Gastroesophageal sphincter (tissue), 3 donors: ENCODE measurements around the gene CES4A.

Experiments
- CTCF ChIP-seq, 4 experiments: fragments of 200-600 bp in 2 of 4; fragments of 450-650 bp in 2 of 4; sonication (generic) in 1 of 4; IDR thresholded peaks; one replicate each; pipeline ENCODE4 v1.5.1; 2017 to 2019; ENCODE audit warnings: antibody characterized with exemption in 4 of 4, mild to moderate bottlenecking in 2 of 4, moderate library complexity in 2 of 4
- EP300 ChIP-seq: sonication (generic); formaldehyde crosslinking; IDR thresholded peaks from one replicate; pipeline ENCODE4 v1.6.1; 2017; ENCODE audit warnings: antibody characterized with exemption, mild to moderate bottlenecking
- POLR2A ChIP-seq, 2 donors: fragments of 450-650 bp; IDR thresholded peaks; one replicate each; pipeline ENCODE4 v1.6.1; 2017; ENCODE audit warnings: antibody characterized with exemption in 2 of 2, mild to moderate bottlenecking in 2 of 2, moderate library complexity in 1 of 2

GRCh38 chr16:67019171-67019570, 30.8 kb downstream of the CES4A start:
- TF ChIP-seq CTCF (IDR thresholded peaks at IDR 0.05), result no peak
- TF ChIP-seq POLR2A (IDR thresholded peaks at IDR 0.05), result no peak
- no peak for TF ChIP-seq EP300
